ENCODE measurements around the gene ULBP3.

The ULBP3 gene

GRCh38 chr6:150037526-150038201 is 31.3 kb downstream of the ULBP3 start:
- no peak for DNase-seq (ENCODE audit: extremely low read depth, low read depth)
- no peak overlapping the region for H3K4me3 ChIP-seq (replicated peaks; ENCODE audit: low read depth, low read length)
- TF ChIP-seq, protein P1, sequence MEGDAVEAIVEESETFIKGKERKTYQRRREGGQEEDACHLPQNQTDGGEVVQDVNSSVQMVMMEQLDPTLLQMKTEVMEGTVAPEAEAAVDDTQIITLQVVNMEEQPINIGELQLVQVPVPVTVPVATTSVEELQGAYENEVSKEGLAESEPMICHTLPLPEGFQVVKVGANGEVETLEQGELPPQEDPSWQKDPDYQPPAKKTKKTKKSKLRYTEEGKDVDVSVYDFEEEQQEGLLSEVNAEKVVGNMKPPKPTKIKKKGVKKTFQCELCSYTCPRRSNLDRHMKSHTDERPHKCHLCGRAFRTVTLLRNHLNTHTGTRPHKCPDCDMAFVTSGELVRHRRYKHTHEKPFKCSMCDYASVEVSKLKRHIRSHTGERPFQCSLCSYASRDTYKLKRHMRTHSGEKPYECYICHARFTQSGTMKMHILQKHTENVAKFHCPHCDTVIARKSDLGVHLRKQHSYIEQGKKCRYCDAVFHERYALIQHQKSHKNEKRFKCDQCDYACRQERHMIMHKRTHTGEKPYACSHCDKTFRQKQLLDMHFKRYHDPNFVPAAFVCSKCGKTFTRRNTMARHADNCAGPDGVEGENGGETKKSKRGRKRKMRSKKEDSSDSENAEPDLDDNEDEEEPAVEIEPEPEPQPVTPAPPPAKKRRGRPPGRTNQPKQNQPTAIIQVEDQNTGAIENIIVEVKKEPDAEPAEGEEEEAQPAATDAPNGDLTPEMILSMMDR (IDR thresholded peaks at IDR 0.05; ENCODE audit: low read depth, low read length, missing control alignments): no peak

DNA sequence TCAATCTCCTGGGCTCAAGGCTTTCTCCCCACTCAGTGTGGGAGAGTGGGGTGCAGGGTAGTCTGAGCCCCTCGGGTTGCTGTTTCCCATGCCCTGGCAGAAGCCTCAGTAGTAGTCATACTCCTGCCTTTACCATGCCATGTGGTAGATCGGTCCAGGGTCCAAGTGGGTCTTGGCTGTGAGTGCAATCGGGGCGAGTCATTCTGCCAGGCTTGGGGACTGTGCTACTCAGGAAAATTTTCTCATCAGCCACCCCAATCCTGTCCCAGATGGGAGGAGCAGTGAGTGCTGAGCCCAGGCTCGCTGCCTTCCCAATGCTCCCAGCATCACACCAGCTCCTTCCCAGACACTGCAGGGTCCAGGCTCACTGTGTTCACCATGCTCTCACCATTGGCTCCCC is 32.8 kb downstream of the ULBP3 start:
- TF ChIP-seq, protein P1 (IDR thresholded peaks at IDR 0.05; ENCODE audit: low read depth, low read length, missing control alignments): no peak

DNA sequence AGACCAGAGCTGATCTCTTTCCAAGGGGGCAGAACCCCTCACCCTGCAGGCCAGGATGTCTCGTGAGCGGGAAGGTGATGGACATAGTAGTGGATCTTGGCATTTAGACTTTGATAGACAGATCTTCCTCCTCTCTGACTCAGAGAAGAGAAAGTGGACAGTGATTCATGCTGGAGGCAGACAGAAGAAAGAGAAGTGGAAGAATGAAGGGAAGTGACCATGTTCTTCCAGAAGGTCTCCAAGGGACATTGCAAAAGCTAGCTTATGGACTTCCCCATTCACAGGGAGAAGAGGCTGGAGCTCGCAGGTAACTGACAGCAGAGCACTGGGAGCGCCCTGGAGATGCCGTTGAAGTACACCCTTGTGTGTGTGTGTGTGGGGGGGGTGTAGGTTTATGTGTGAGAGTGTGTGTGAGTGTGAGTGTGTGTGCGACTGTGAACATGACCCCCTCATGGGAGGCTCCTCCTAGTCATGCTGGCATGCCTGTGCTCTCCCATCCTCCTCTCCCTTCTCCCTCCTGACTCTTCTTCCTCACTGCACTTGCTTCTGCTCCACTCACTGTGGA is 35.6 kb downstream of the ULBP3 start:
- no peak for DNase-seq (ENCODE audit: extremely low read depth, low read depth)
- TF ChIP-seq, protein P1 (IDR thresholded peaks at IDR 0.05; ENCODE audit: low read depth, low read length, missing control alignments): no peak
- no peak overlapping the region for H3K4me3 ChIP-seq (replicated peaks; ENCODE audit: low read depth, low read length)

More for the DNA sequence above, 32.8 kb downstream of the ULBP3 start:
- H3K4me3 ChIP-seq (replicated peaks; ENCODE audit: low read depth, low read length): no peak overlapping the region
- no peak for DNase-seq (ENCODE audit: extremely low read depth, low read depth)

DNA sequence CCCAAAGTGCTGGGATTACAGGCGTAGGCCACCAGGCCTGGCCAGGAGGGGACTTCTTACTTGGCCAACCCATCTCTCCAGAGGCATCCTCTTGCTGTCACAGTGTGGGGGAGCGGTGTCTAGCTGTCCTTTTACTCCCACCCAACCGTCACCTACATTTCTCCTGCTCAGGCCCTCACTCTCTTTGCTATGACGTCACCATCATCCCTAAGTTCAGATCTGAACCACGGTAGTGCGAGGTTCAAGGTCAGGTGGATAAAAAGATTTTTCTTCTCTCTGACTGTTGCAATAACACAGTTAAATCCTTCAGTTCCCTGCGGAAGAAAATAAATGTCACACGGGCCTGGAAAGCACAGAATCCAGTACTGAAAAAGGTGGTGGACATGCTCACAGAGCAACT is 36.3 kb downstream of the ULBP3 start:
- TF ChIP-seq, protein P1 (IDR thresholded peaks at IDR 0.05; ENCODE audit: low read depth, low read length, missing control alignments): no peak
- H3K4me3 ChIP-seq (replicated peaks; ENCODE audit: low read depth, low read length): no peak overlapping the region
- no peak for DNase-seq (ENCODE audit: extremely low read depth, low read depth)

DNA sequence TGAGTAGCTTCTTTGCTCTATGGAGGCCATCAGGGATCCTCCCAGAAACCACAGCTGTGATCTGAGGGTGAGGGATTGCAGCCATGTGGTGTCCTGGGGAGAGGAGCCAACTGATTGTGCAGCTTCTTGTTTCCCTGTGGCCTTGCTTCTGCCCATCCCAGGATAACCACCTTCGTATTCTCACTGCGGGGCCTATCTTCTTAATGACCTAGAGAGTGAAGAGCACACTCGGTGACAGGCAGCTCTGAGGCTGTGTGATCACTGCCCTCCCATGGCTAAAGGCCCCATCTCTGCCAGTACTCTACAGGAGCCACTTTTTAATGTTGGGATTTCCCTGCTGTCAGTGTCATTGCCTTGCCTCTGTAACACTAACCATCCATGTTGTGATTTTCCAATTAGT is 38.3 kb downstream of the ULBP3 start:
- TF ChIP-seq, protein P1 (IDR thresholded peaks at IDR 0.05; ENCODE audit: low read depth, low read length, missing control alignments): no peak
- DNase-seq (ENCODE audit: extremely low read depth, low read depth): no peak
- no peak overlapping the region for H3K4me3 ChIP-seq (replicated peaks; ENCODE audit: low read depth, low read length)

GRCh38 chr6:150029749-150030148 is 39.2 kb downstream of the ULBP3 start:
- no peak overlapping the region for H3K4me3 ChIP-seq (replicated peaks; ENCODE audit: low read depth, low read length)

More at GRCh38 chr6:150029749-150030148, 39.2 kb downstream of the ULBP3 start:
- no peak for DNase-seq (ENCODE audit: extremely low read depth, low read depth)
- TF ChIP-seq, protein P1 (IDR thresholded peaks at IDR 0.05; ENCODE audit: low read depth, low read length, missing control alignments): no peak
